IPS-18a (cell line): Measurements from ENCODE around the gene CPNE5.

Experiments used
- H3K27ac ChIP-seq: one replicate; pipeline ENCODE4 v1.5.1; 2013; ENCODE audit warnings: low read length
- H3K27me3 ChIP-seq: one replicate; pipeline ENCODE4 v1.6.1; 2013; ENCODE audit warnings: mild to moderate bottlenecking, low read length; ENCODE audit not compliant: control insufficient read depth, insufficient read depth
- H3K36me3 ChIP-seq: one replicate; pipeline ENCODE4 v1.6.1; 2013; ENCODE audit warnings: low read depth, low read length; ENCODE audit not compliant: control insufficient read depth
- H3K4me1 ChIP-seq: one replicate; pipeline ENCODE4 v1.6.1; 2013; ENCODE audit warnings: low read depth, low read length; ENCODE audit not compliant: control insufficient read depth
- H3K4me3 ChIP-seq: one replicate; pipeline ENCODE4 v1.5.1; 2013; ENCODE audit warnings: low read length
- H3K9ac ChIP-seq: one replicate; pipeline ENCODE4 v1.6.1; 2013; ENCODE audit warnings: mild to moderate bottlenecking, low read length, moderate library complexity
- H3K9me3 ChIP-seq: one replicate; pipeline ENCODE4 v1.6.1; 2013; ENCODE audit warnings: low read depth, low read length; ENCODE audit not compliant: control insufficient read depth

The CPNE5 gene

DNA sequence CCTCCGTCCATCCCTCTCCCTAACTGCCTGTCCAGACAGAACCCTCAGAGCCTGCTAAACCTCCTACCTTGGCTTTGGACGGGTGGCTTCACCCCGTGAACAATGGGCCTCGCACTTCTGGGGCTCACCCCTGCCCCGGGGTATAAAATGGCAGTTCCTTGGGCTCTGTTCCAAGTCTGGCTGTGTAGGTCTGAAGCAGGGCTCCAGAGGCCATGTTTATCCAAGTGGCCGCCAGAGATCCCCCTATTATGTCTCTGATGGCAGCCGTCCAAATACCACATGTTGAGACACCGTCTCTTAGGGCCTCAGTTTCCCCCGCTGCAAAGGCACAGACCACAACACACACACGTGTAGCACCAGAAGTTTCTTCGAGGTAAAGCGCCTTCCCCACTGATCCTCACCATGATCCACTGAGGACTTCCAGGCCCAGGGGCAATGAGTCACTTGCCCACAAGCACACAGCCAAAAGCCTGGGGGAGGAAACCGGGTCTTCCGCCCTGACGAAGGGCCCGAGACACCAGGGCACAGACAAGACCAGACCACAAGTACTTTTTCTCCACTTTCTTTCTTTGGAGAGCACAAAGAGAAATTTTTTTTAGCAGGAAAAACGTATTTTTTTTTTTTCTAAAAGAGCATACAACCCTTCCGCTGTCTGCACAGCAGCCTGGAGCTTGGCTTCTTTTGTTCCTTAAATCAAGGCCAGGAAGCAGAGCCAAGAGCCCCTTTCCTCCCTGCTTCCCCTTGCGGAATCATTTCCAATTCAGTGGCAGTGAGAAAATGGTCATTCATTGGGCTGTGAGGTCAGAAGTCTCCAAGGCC lies 11.8 kb downstream of the CPNE5 start:
- Histone ChIP-seq H3K4me1 (no peaks in the 10 kb centered on the region), H3K9ac (no peak overlapping the region), H3K36me3 (no peaks in the 10 kb centered on the region), H3K27ac (no peak overlapping the region), H3K4me3 (no peak overlapping the region), H3K9me3 (no peaks in the 10 kb centered on the region), H3K27me3 (no peaks in the 10 kb centered on the region)

DNA sequence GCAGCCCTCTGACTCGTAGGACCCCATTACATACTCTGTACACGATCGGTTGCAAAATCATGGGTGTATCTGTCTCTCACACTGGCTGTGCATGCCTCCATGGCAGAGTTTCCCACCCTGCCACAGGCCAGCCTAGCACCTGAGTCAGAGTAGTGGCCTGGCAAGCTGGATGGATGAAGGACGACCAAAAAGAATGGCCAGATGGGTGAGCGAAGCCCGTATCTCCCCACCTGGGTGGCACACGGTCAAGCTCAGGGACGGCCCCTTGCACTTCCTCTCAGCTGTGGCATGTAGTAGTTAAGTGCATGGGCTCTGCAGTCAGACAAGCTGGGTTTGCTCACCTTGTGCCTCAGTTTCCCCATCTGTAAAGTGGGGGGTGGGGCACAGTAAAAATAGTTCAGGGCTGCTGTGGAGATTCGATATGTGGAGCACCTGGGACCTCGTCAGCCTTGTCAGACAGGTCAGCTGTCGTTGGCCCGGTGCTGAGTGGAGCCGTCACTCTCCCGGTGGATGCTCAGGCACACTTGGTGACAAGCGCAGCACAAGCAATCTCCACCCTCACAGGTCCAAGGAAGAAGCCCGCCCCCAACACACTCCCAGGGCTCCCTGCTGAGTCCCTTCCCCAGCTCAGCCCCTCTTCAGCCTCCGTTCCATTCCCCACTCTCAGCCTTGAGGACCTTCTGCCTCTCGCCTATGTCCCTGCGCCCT lies 12.6 kb downstream of the CPNE5 start:
- Histone ChIP-seq H3K9ac (no peak overlapping the region), H3K27ac (no peak overlapping the region), H3K27me3 (no peaks in the 10 kb centered on the region), H3K9me3 (no peaks in the 10 kb centered on the region), H3K4me1 (no peaks in the 10 kb centered on the region), H3K36me3 (no peaks in the 10 kb centered on the region), H3K4me3 (no peak overlapping the region)

DNA sequence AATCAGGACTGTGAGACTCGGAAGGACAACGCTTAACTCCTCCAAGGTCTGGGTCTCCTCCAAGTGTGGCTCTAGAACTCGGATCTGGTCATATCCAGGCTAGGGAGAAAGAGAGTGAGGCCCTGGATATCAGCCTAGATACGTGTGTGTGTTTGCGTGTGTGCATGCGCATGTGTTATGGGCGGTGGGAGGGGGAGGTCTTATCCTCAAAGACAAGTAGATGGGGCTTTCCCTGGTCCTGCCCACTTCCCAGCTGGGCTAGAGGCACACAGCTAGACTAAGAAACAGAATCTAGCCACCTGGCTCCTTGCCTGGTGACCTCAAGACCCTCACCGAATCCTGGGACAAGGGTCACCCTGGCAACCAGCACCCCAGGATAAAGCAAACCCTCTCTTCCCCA lies 13.2 kb downstream of the CPNE5 start:
- H3K9ac ChIP-seq = no peak overlapping the region
- H3K27ac ChIP-seq = no peak overlapping the region
- no peaks in the 10 kb centered on the region for H3K9me3 ChIP-seq
- no peaks in the 10 kb centered on the region for H3K36me3 ChIP-seq
- no peaks in the 10 kb centered on the region for H3K4me1 ChIP-seq
- H3K4me3 ChIP-seq = no peak overlapping the region
- H3K27me3 ChIP-seq = no peaks in the 10 kb centered on the region

DNA sequence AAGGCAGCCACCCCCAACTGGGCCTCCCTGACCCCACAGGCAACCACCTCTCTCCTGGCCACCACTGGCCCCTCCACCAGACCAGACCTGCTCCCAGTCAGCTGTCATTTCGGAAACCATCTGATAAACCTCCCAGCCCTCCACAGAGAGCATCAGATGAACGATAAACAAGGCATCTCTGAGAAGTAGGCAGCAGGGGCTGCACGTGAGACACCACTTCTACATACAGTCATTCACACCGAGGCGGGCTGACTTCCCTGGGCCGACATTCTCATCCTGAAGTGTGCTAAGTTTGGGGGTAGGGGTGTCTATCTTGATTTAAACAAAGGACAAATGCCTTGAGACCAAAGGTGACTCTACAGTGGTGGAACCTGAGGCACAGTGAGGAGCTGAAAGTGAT lies 13.8 kb downstream of the CPNE5 start:
- H3K4me3 ChIP-seq = no peak overlapping the region
- H3K36me3 ChIP-seq = no peaks in the 10 kb centered on the region
- H3K9me3 ChIP-seq = no peaks in the 10 kb centered on the region
- H3K27ac ChIP-seq = no peak overlapping the region
- H3K9ac ChIP-seq = no peak overlapping the region
- H3K27me3 ChIP-seq = no peaks in the 10 kb centered on the region
- H3K4me1 ChIP-seq = no peaks in the 10 kb centered on the region

DNA sequence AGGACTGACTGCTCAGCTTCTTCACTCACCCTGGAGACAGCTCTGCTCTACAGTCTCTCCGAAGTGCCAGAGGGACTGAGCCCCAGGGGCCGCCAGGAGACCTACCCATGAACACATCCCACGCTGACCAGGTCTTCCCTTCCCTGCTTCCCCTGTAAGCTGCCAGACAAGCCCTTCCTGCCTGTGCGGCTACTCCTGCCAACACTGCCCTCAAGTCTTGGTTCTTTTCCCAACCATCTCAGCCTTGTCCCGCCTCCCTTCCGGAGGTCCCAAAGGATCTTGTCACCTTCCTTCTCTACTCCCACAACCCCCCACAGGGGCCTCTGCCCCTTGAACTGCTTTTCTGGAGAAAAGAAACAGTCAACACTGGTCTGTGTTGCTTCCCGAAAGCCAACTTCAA lies 15.0 kb downstream of the CPNE5 start:
- no peak overlapping the region for H3K4me3 ChIP-seq
- no peaks in the 10 kb centered on the region for H3K4me1 ChIP-seq
- no peak overlapping the region for H3K9ac ChIP-seq

DNA sequence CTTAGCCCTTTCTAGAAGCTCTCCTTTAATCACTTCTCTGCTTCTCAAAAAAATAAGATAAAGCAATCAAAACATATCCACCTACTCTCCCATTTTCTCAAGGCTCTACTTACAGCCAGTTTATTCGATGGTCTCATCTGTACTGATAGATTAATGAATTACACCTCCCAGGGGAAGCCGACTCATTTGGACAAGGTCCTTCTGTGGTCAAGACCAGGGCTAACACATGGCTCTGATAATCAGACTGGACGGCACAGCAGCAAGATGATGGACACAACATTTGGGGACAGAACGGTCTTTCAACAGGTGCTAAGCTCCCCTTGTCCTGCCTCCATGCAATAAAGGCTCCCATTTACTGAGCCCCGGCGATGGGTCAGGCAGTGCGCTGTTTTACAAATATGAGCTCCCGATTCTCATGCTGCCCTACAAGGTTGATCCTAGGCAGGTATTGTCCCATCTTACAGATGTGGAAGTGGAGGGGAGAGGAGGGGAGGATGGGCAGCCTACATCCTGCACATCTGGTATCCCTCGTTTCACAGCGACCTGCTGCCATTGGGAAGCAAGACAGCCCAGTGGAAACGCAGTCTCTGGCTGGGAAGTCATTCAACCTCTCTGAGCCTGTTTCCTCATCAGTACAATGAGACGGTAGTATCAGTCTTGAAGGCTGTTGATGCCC lies 15.7 kb downstream of the CPNE5 start:
- Histone ChIP-seq H3K27me3 (no peaks in the 10 kb centered on the region), H3K36me3 (no peaks in the 10 kb centered on the region), H3K4me1 (no peaks in the 10 kb centered on the region), H3K4me3 (no peak overlapping the region), H3K9ac (no peak overlapping the region), H3K27ac (no peak overlapping the region), H3K9me3 (no peaks in the 10 kb centered on the region)

More for the DNA sequence above, 15.0 kb downstream of the CPNE5 start:
- H3K9me3 ChIP-seq = no peaks in the 10 kb centered on the region
- no peaks in the 10 kb centered on the region for H3K27me3 ChIP-seq
- H3K36me3 ChIP-seq = no peaks in the 10 kb centered on the region
- H3K27ac ChIP-seq = no peak overlapping the region

DNA sequence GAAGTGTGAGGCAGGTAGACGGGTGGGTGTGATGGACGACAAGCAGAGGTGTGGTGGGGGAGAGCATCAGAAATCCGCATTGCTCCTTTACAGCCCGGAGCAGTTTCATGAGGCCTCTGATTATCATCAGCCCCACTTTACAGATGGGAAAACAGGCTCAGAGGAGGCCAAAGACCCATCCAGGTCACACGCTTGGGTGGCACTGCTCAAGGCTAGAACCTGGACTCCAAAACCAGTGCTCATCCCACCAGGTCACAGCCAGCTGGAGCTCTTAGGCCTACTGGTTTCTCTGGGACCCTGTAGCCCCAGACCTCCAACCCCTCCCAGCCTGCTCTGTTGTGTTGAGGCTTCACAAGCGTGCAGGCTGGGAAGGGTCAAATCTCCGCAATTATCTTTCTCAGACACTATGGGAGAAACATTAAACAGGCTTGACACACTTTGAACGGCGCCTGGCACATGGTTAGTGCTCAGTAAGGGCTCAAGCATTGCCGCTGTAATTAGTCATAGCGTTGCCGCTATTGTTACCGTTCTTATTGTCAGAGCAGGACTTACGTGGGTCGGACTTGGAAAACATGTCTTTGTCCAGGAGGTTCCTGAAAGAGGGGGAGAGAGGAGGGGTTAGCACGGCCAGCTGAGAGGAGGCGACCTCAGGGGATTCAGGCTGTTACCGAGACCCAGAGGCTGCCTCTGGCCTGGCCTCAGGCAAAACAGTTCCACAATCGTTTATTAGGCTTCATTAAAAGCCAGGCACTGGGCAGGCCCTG lies 16.6 kb downstream of the CPNE5 start:
- Histone ChIP-seq H3K4me1 (peaks cover 5% of the 10 kb centered on the region), H3K27me3 (no peaks in the 10 kb centered on the region), H3K36me3 (no peaks in the 10 kb centered on the region), H3K9ac (no peak overlapping the region), H3K4me3 (no peak overlapping the region), H3K27ac (no peak overlapping the region), H3K9me3 (no peaks in the 10 kb centered on the region)

DNA sequence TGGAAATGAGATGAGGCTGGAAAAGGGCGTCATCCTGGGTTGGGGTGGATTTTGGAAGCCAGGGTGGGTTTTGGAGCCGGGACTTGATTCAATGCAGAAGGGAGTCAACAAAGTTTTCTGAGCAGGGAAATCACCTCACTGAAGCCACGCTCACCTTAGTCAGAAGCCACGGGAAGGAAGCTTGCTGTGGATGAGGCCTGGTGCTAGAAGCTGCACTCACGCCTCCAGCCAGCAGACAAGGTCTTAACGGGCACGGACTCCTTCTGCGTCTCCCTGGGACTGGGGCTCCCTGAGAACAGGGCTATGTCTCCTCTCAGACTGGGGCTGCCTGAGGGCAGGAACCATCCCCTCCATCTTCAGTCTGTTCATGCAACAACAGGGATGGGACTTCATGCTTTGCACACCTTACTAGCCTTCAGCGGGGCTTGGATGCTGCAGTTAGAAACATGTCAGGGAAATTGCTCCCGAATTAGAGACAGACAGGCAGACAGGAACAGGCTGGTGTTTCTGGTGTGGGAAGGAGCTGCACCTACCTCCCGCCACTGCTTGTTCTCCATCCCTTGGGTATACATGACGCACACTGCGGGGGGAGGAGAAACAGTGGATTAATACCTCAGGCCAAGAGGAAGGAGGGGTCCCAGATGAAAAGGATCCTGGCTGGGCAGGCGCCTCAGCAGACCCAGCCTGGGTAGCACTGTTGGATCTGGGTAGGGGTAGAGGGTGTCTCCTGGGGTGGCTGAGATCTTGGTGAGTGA lies 17.5 kb downstream of the CPNE5 start:
- no peaks in the 10 kb centered on the region for H3K36me3 ChIP-seq
- H3K27me3 ChIP-seq = no peaks in the 10 kb centered on the region
- H3K4me3 ChIP-seq = no peak overlapping the region
- no peak overlapping the region for H3K27ac ChIP-seq
- peaks cover 5% of the 10 kb centered on the region for H3K4me1 ChIP-seq
- H3K9ac ChIP-seq = no peak overlapping the region
- H3K9me3 ChIP-seq = no peaks in the 10 kb centered on the region

DNA sequence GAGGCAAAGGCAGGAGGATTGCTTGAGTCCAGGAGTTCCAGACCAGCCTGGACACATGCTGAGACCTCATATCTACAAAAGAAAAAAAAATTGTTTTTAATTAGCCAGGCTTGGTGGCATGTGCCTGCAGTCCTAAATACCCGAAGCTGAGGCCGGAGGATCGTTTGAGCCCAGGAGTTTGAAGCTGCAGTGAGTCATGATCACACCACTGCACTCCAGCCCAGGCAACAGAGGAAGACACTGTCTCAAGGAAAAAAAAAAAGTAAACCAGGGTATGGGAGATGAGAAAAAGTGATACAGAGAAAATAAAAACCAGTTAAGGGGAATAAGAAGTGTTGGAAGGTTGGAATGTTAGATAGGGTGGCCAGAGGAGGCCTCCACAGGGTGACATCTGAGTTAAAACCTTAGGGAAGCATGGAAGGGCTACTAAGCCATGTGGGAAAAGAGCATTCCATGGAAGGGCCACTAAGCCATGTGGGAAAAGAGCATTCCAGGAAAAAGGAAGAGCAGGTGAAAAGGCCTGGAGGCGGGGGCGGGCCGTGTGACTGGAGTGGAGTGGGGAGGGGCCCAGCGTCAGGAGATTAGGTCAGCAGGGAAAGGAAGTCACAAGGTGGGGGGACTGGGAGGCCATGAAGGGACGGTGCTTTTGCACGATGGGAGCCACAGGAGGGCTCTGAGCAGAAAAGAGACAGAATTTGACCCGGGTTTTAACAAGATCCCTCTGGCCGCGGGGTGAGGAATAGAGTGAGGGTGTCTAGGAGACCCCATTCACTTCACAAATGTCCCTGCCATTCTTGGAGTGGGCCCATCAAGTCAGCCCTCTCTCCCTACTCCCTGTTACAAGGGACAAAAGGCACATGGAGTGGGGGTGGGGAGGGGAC lies 18.3 kb downstream of the CPNE5 start:
- Histone ChIP-seq H3K27me3 (no peaks in the 10 kb centered on the region), H3K4me3 (no peak overlapping the region), H3K9me3 (no peaks in the 10 kb centered on the region), H3K36me3 (no peaks in the 10 kb centered on the region), H3K27ac (no peak overlapping the region), H3K4me1 (peaks cover 5% of the 10 kb centered on the region), H3K9ac (no peak overlapping the region)

DNA sequence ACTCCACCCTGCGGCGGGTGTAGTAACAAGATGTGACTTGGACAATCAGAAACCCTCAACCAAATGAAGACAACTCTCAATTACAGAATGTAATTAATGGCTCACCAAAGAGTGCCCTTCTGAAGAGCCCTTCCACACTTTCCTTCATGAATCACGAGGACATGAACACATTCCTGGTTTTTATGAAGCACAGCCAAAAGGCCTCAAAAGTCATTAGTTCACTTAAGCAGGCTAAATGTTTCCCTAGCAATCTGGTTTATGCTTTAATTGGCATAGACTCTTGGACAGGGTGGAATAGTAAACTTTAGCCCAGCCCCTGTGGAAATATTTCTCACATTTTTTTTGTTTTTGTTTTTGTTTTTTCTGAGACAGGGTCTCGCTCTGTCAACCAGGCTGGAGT lies 20.5 kb downstream of the CPNE5 start:
- Histone ChIP-seq H3K9ac (no peak overlapping the region), H3K27ac (no peak overlapping the region), H3K27me3 (no peaks in the 10 kb centered on the region), H3K4me1 (peaks cover 5% of the 10 kb centered on the region), H3K4me3 (no peak overlapping the region), H3K36me3 (no peaks in the 10 kb centered on the region), H3K9me3 (no peaks in the 10 kb centered on the region)
